ENCODE data around the gene RUNX1.

DNA sequence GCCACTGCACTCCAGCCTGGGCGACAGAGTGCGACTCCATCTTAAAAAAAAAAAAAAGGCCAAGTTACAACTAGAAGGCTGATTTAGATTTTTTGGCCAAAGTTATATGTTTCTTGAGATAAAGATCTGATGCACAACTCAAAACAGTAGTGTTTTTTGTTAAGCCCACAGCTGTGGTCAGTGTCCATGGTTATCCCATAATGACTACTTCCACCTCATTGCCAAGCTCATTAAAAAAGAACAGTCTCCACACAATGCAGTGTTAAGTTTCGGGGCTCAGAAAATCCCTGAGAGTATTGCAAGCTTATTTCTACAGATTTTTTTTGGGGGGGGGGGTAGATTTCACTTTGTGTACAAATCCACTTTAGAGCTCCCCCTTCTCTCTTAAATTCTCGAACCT, 120.5 kb downstream of the RUNX1 start:
- TF ChIP-seq EZH2phosphoT487 (IDR thresholded peaks at IDR 0.05; ENCODE audit: low read depth) = no peak
- TF ChIP-seq, protein P1, sequence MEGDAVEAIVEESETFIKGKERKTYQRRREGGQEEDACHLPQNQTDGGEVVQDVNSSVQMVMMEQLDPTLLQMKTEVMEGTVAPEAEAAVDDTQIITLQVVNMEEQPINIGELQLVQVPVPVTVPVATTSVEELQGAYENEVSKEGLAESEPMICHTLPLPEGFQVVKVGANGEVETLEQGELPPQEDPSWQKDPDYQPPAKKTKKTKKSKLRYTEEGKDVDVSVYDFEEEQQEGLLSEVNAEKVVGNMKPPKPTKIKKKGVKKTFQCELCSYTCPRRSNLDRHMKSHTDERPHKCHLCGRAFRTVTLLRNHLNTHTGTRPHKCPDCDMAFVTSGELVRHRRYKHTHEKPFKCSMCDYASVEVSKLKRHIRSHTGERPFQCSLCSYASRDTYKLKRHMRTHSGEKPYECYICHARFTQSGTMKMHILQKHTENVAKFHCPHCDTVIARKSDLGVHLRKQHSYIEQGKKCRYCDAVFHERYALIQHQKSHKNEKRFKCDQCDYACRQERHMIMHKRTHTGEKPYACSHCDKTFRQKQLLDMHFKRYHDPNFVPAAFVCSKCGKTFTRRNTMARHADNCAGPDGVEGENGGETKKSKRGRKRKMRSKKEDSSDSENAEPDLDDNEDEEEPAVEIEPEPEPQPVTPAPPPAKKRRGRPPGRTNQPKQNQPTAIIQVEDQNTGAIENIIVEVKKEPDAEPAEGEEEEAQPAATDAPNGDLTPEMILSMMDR (IDR thresholded peaks at IDR 0.05; ENCODE audit: low read depth, low read length) = no peak
